NCI-H1694 (cell line): ENCODE measurements around the gene MBD3.
"Not testable (repeated sequence)": the region's sequence is repeated elsewhere in the genome, so short reads cannot be mapped to it uniquely, and the experiment has no call there.

ENCODE experiments used
- DNase-seq: peaks from one replicate; lab custom pipeline; 2025; lab: John Stamatoyannopoulos, UW

Gene MBD3

GRCh38 chr19:1592755-1593500, at the start of gene MBD3:
Gene MBD3 (minus strand): TSS chr19:1592865. CDS start chr19:1592631, 234 bp downstream.
- DNase-seq, result peak; percentile 67

GRCh38 chr19:1640893-1641448, 48.3 kb upstream of the MBD3 start:
- DNase-seq, result not testable (repeated sequence)

- DNase-seq, result no peak
Observed at GRCh38 chr19:1636325-1637236, 43.9 kb upstream of the MBD3 start.

- DNase-seq, result no peak
Observed at GRCh38 chr19:1634938-1635243, 42.2 kb upstream of the MBD3 start.

GRCh38 chr19:1634242-1634937, 41.7 kb upstream of the MBD3 start:
- no peak for DNase-seq

GRCh38 chr19:1633269-1633826, 40.7 kb upstream of the MBD3 start:
- DNase-seq, result no peak

- DNase-seq, result no peak
Observed at GRCh38 chr19:1632462-1633268, 40.0 kb upstream of the MBD3 start.

GRCh38 chr19:1631557-1632100, 39.0 kb upstream of the MBD3 start:
- no peak for DNase-seq

GRCh38 chr19:1630811-1631210, 38.1 kb upstream of the MBD3 start:
- no peak for DNase-seq

- DNase-seq, result no peak
Observed at GRCh38 chr19:1630012-1630411, 37.3 kb upstream of the MBD3 start.

GRCh38 chr19:1629256-1629808, 36.7 kb upstream of the MBD3 start:
- no peak for DNase-seq

GRCh38 chr19:1627194-1627593, 34.5 kb upstream of the MBD3 start:
- DNase-seq, result no peak

- DNase-seq, result no peak
Observed at GRCh38 chr19:1626417-1627010, 33.8 kb upstream of the MBD3 start.

- DNase-seq, result peak; percentile 36
Observed at GRCh38 chr19:1624458-1624857, 31.8 kb upstream of the MBD3 start.

GRCh38 chr19:1622541-1622940, 29.9 kb upstream of the MBD3 start:
- DNase-seq, result no peak

GRCh38 chr19:1622007-1622406, 29.3 kb upstream of the MBD3 start:
- no peak for DNase-seq

- no peak for DNase-seq
Observed at GRCh38 chr19:1621574-1621973, 28.9 kb upstream of the MBD3 start.

- DNase-seq, result no peak
Observed at GRCh38 chr19:1621021-1621420, 28.4 kb upstream of the MBD3 start.

GRCh38 chr19:1620502-1620901, 27.8 kb upstream of the MBD3 start:
- no peak for DNase-seq

- no peak for DNase-seq
Observed at GRCh38 chr19:1619703-1620102, 27.0 kb upstream of the MBD3 start.
